Measurements from ENCODE around the gene AGPAT4.

AGPAT4 gene

DNA sequence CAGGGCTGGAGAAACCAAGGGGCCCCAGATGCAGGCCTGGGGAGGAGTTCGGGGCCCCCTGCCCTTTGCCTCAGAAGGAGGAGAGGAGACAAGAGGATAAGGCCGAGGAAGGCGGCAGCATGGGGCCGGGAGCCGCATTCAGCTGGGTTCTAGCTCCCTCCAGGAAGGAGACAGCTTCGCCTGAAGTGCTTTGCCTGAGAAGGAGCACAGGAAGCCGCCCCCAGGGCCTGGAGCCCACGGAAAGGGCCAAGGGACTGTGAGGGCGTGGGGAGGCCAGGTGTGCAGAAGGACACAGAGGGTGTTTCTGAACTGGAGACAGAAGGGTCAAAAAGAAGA is 121.4 kb downstream of the AGPAT4 start:
- no peak for TF ChIP-seq CTCF (IDR thresholded peaks at IDR 0.05; ENCODE audit: control insufficient read depth, extremely low read depth, insufficient read depth)
- no peak overlapping the region for H3K4me3 ChIP-seq (ENCODE audit: low read depth, low read length)
- DNase-seq (ENCODE audit: low read depth): no peak

DNA sequence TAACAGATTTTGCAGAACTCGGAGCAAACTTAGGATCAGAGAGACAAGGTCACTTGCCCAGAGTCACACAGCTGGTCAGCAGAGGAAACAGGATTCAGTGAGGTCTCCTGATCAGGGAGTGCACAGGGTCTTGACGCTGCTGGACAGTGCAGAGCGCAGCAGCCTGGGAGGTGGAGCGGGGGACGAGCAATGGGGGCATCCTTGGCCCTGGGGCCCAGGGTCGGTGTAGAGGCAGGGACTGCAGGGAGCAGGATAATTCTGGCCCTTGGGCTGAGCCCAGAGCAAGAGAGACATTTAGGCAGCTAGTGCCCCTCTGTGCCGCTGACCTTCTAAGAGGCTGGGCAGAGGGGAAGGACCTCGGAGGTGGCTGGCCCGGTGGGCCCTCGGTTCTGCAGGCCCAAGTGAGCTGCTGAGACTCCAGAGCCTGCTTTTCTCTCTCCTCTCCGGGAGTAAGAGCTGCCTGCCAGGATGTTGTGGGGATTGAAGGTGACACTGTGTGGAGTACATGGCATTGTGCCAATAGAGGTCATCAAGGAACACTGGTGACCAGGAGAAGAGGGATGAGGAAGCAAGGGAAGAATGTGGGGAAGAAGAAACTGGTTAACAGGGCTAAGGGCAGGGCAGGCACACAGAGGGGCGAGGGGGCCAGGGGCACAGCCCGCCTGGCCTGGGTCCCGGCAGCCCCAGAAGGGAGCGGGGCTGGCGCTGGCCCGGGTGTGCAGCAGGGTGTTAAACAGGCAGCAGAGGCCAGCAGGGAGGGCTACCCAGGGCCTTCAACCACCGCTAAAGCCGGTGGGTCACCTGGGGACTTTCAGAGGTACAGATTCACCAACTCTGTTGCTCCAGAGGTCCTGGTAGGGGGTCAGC is 122.0 kb downstream of the AGPAT4 start:
- TF ChIP-seq CTCF (IDR thresholded peaks at IDR 0.05; ENCODE audit: control insufficient read depth, extremely low read depth, insufficient read depth): no peak
- no peak overlapping the region for H3K4me3 ChIP-seq (ENCODE audit: low read depth, low read length)
- DNase-seq (ENCODE audit: low read depth): no peak

DNA sequence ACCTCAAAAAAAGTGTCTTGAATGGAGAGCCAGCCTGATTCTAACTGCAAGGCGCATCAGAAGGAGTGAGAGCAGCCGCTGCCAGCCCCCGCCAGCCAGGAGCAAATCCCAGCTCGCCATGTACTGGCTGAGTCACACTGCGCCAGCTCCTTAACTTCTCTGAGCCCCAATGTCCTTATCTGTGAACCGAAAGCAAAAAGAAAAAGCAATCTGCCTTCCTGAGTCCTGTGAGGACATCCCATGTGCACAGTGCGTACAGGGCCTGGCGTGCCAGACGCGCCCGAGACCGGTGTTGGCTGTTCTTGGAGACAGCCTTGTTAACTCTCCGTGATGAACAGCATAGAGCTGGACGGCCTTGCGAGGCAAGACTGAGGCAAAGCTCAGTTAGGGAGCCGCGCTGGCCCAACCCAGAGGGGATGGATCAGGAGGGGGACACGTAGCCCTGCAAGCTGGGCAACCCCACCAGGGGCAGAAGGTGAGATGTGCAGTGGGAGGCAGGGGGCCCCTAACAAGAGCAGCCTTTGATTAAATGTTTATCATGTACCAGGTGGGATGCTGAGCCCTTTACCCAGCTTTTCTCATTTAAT is 122.7 kb downstream of the AGPAT4 start:
- TF ChIP-seq CTCF (IDR thresholded peaks at IDR 0.05; ENCODE audit: control insufficient read depth, extremely low read depth, insufficient read depth): no peak
- no peak for DNase-seq (ENCODE audit: low read depth)
- no peak overlapping the region for H3K4me3 ChIP-seq (ENCODE audit: low read depth, low read length)

GRCh38 chr6:161150566-161150965 is 123.3 kb downstream of the AGPAT4 start:
- H3K4me3 ChIP-seq (ENCODE audit: low read depth, low read length): no peak overlapping the region
- DNase-seq (ENCODE audit: low read depth): no peak
- no peak for TF ChIP-seq CTCF (IDR thresholded peaks at IDR 0.05; ENCODE audit: control insufficient read depth, extremely low read depth, insufficient read depth)

DNA sequence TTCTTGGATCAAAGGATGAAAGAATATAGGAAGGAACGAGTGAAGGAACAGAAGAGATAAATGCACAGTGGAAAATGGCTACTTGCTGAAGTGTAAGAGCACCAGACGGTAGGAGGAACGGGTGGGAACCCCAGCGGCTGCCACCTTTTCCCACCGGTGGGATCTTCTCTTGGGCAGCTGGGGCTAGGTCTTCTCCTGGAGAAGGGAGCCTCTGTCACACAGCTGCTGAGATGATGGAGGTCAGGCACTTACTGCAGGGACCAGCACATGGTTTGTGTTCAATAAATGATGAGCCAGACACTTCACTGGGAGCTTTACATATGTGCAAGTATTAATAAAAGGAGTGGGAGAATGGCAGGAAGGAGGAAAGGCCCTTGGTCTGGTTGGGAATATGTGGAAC is 123.7 kb downstream of the AGPAT4 start:
- DNase-seq (ENCODE audit: low read depth): no peak
- no peak overlapping the region for H3K4me3 ChIP-seq (ENCODE audit: low read depth, low read length)
- no peak for TF ChIP-seq CTCF (IDR thresholded peaks at IDR 0.05; ENCODE audit: control insufficient read depth, extremely low read depth, insufficient read depth)

DNA sequence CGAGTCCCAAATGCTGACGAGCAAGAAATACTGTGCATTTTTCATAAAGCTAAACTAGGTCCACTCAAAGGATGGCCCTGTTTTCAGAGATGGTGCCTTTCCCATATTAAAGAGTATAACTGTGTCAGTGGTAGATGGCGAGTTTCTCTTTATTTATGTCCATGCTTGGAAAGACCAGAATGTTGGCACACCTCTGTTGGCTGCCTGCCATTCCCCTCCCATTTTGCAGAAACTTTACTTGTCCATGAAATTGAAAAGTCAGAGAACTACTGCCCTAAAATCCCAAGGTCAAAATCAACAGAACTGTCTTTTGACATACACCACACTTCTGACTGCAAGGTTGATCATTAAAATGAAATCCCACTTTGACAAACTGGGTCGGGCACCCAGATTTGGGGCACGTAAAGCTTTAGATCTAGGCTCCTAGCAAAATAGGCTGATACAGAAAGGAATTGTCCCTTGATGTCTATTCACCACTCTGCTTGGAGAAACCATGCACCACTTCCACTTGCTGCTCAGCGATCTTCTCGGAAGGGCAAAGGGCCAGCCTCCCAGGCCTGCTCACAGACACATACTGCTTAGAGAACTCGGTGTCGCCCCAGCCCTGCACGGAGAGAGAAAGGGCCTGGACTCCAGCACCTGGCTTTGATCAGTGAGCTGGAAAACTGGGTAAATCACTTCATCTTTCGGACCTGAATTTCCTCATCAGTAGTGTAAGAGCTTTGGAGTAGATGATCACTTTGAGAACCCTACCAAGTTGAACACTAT is 130.0 kb downstream of the AGPAT4 start:
- DNase-seq (ENCODE audit: low read depth): no peak
- no peak overlapping the region for H3K4me3 ChIP-seq (ENCODE audit: low read depth, low read length)
- TF ChIP-seq CTCF (IDR thresholded peaks at IDR 0.05; ENCODE audit: control insufficient read depth, extremely low read depth, insufficient read depth): no peak
